ENCODE data around the gene HDGFL2.
"Not testable (repeated sequence)": the region's sequence is repeated elsewhere in the genome, so short reads cannot be mapped to it uniquely, and the experiment has no call there.

HDGFL2 gene

DNA sequence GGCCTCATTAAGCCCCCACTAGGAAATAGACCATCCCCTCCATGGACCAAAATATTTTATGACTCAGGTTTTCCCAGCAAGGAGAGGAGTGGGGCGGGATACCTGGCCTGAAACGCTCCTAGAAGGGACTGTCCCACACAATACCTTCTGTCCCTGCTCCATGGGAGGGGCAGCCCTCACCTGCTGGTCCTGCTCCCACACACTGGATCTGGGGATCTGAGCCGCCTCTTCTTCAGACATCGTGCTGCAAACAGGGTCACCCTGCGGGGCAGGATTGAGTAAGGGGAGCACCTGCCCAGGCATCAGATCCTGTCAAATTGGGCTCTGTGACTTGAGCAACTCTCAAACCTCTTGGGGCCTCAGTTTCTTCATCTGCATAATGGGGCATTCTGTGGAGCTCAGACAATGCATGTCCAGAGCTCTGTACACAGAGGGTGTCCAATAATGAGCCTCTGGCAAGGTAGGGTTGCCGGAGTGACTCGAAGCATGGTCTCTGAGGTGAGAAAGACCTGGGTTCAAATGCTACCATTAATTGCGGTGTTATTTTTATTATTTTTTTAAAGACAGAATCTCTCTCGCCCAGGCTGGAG, 61.8 kb downstream of the HDGFL2 start:
- DNase-seq (ENCODE audit: low read depth in 2 of 2) = no peak

DNA sequence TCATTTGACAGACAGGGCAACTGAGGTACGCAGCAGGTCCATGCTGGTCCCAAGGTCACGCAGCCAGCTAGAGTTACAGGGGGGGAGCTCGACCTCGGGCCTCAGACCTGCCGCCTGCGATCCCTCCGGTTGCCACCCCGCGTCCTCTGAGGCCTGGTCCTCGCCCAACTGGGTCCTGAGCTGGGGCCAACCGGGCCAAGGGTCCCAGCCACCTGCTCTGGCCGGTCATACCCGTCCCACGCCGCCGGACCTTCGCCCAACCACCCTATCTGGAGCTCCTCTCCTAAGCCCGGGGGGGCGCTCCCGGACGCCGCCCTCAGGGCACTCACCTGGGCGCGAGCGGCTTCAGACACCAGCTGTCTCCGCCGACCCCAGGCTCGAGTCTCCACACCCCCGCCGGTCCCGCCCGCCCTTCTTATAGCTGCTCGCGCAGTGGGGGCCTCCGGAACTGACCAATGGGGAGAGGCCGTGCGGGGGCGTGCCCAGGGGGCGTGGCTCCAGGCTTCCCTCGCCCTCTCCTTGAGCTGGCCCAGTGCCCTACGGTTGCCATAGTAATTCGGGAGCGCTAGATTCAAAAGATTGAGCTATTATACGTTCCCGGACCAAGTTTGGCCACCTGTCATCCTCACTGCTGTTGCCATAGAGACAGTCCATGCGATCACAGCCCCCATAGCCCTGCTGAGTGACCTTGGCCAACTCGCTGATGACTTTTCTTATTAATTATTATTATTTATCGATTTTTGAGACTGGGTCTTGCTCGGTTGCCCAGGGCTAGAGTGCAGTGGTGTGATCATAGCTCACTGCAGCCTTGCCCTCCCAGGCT, 63.0 kb downstream of the HDGFL2 start, which contains the start of gene PLIN5:
PLIN5 (minus strand) TSS at position 389 of the 823 bp plus-strand sequence. CDS start 1,150 bp downstream, outside the sequence.
- DNase-seq (ENCODE audit: low read depth in 2 of 2) = peak in 1 of 2 donors; percentile 27

DNA sequence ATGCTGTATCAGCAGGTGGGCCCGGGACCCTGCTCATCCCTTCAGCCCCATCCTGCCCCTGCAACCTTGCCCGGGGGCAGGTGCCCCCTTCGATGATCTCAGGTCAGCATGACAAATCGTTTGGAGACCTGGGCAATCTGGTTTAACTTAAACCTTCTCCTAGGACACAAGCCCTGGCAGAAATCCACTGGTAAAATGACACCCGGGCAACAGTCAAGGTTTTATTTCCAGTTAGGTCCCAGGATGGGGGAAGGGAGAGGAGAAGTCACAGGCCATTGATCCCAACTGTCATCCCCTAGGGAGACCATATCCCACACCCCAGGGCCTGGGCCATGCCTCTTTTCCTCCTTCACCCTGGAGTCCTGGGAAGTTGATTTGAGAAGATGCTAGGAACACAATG, 64.7 kb downstream of the HDGFL2 start:
- no peak for DNase-seq (ENCODE audit: low read depth in 2 of 2)

DNA sequence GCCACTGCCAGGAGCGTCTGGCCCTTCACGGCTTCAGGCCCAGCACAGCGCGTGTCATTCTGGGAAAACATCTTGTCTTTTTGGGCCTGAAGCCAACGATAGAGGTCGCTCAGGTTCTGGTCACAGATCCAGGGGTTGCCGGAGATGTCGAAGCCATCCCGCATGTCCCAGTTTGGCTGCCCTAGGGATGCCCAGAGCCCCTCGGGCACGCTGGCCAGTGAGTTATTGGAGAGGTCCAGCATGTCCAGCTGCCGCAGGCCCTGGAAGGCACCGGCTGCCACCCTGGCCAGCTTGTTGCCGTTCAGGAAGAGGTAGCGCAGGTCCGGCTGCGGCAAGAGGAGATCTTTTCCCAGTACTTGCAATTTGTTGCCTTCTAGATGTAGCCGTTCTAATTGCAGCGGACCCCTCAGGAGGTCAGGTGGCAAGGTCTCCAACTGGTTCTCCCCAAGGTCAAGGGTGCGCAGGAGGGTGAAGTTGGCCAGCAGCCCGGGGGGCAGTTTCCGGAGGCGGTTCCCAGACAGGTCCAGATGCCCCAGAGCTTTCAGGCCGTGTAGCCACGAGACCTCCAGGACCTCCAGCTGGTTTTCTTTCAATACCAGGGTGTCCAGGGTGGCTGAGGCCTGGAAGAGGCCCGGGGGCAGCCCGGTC, 66.0 kb downstream of the HDGFL2 start:
- DNase-seq (ENCODE audit: low read depth in 2 of 2) = no peak

DNA sequence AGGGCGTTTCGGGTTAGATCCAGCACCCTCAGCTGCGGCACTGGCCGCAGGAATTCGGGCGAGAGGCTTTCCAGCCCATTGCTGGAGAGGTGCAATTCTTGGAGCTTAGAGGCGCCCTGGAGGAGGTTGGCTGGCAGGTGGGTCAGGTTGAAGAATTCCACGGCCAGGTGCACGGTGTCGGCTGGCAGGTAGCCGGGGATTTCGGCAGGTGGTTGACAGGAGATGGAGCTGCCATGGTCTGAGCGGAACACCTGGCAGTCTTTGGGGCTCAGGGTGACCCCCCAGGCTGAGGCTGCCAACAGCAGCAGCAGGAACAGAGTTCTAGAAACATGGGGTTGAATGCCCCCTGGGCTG, 66.5 kb downstream of the HDGFL2 start:
- DNase-seq (ENCODE audit: low read depth in 2 of 2) = no peak

DNA sequence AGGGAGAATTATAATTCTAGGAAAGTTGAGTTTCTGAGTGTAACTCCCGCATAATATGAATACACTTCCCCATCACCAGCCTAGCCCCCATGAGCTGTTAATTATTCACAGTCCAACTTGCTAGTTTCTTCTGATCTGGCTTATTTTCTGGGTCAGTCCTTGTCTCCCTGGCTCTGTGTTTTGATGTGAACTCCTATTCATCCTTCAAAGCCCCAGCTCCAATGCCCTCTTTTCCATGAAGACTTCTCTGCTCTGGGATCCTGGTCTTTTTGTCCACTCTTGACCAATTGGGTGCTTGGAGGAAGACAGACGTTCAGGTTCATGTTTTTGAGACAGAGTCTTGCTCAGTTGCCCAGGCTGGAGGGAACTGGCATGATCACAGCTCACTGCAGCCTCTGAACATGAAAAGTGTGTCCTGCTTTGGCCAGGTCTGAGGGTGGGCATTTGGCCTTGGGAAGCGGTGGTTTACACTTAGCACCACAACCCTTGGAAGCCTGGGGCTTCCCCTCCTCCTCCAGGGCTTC, 67.1 kb downstream of the HDGFL2 start:
- DNase-seq (ENCODE audit: low read depth in 2 of 2) = no peak

GRCh38 chr19:4539693-4540581, 67.8 kb downstream of the HDGFL2 start, which contains the start of gene LRG1:
Gene LRG1 (minus strand): TSS chr19:4540036. CDS start chr19:4540013, 23 bp downstream.
- DNase-seq (ENCODE audit: low read depth in 2 of 2) = no peak

DNA sequence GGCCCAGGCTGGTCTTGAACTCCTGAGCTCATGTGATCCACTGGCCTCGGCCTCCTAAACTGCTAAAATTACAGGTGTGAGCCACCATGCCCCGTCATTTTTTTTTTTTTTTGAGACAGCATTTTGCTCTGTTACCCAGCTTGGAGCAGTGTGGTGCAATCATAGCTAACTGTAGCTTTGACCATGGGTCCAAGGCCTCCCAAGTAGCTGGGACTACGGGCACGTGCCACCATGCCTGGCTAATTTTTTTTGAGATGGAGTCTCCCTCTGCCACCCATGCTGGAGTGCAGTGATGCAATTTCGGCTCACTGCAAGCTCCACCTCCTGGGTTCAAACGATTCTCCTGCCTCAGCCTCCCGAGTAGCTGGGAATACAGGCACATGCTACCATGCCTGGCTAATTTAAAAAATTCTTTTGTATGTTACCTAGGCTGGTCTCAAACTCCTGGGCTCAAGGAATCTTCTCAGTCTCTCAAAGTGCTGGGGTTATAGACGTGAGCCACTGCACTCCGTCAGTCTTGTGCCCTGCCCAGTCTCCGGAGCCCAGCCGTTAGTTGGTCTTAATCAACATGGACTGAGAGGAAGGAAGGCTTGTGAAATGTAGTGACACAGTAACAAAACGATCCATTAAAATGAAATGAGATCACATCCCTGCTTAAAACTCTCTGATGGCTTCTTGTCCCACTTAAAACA, 69.2 kb downstream of the HDGFL2 start:
- no peak for DNase-seq (ENCODE audit: low read depth in 2 of 2)

- not testable (repeated sequence) for DNase-seq (ENCODE audit: low read depth in 2 of 2)
Observed at GRCh38 chr19:4541806-4542145, 69.7 kb downstream of the HDGFL2 start.

GRCh38 chr19:4542896-4543841, 71.1 kb downstream of the HDGFL2 start:
- DNase-seq (ENCODE audit: low read depth in 2 of 2) = no peak

- no peak for DNase-seq (ENCODE audit: low read depth in 2 of 2)
Observed at GRCh38 chr19:4543842-4544647, 71.9 kb downstream of the HDGFL2 start.

DNA sequence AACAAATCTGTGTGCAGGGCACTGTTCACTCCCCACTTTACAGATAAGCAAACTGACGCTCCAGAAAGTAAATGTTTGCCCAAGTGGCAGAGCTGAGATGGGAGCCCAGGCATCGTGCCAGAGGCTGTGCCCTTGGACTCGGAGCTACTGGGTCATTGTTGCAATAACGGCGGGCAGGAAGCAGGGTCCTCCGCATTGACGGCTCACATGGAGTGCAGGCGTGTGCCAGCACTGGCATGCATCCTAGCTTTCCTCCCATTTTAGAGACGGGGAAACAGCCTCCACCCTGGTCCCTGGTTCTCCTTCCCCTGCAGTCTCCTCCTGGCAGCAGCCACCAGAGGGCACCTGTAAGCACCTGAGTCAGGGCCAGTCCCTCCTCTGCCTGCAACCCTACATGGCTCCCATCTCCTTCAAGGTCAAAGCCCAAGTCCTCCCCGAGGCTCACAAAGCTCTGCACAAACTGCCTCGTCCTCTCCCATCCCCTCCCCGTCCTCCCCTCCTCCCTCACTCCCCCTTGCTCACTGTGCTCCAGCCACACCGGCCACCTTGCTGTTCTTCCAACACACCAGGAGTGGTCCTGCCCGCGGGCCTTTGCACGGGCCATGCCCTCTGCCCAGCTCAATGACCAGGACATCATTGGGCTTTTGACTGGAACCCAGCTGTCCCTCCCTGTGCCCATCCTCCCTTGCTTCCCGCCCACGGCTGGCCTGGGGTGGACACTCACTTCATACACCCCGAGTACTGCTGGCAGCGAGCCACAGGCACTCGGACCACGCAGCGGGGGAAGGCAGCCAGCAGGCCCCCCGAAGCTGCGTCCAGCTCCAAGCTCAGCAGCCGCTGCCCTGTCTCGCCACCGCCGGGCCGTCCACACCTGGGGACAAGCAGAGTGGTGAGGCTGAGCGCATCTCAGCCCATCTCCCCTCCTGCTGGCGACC, 75.5 kb downstream of the HDGFL2 start:
- DNase-seq (ENCODE audit: low read depth in 2 of 2) = no peak

- no peak for DNase-seq (ENCODE audit: low read depth in 2 of 2)
Observed at GRCh38 chr19:4548238-4548584, 76.1 kb downstream of the HDGFL2 start.

DNA sequence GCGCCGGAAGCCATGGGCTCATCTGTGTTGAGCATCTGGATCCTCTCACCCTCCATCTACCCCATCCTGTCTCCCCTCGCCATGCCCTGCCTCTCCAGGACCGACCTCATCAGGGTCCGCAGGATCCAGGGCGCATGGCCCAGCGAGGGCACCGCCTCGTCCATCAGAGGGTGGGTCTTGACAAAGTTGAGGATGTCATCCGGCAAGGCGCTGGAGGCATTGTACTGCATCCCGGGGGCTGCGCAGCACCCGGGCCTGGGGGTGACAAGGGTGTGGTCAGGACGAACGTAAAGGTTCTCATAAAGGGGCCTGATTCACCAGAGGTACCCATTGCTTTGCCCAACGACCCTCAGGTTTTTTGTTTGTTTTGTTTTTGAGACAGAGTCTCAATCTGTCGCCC, 77.9 kb downstream of the HDGFL2 start:
- DNase-seq (ENCODE audit: low read depth in 2 of 2) = no peak

- no peak for DNase-seq (ENCODE audit: low read depth in 2 of 2)
Observed at GRCh38 chr19:4550479-4551050, 78.5 kb downstream of the HDGFL2 start.

Measured in stimulated activated CD8-positive, alpha-beta memory T cell treated with anti-CD3 and anti-CD28 coated beads, Interleukin-7, amount 100 ng/mL, for 4 hours (primary cell).